A549 treated with CORT108297 at 1 μM for 4 hours (cell line): Measurements from ENCODE around the gene SHOC2. TPM values are rescaled to one million over a fixed set of nuclear protein-coding genes. Genes with fewer than 3 reads are reported as not detected.

Experiments
- total RNA-seq: library from RNA; stranded (reverse); fragments of 200-300 nt; extraction: Qiagen RNA extraction; gene quantifications from 5 replicates; pipeline ENCODE4 v1.2.3, GENCODE V29; 2022

Gene SHOC2
- 14.4 to 24.1 TPM (median 17.5 TPM) in 5 replicates for total RNA-seq

DNA sequence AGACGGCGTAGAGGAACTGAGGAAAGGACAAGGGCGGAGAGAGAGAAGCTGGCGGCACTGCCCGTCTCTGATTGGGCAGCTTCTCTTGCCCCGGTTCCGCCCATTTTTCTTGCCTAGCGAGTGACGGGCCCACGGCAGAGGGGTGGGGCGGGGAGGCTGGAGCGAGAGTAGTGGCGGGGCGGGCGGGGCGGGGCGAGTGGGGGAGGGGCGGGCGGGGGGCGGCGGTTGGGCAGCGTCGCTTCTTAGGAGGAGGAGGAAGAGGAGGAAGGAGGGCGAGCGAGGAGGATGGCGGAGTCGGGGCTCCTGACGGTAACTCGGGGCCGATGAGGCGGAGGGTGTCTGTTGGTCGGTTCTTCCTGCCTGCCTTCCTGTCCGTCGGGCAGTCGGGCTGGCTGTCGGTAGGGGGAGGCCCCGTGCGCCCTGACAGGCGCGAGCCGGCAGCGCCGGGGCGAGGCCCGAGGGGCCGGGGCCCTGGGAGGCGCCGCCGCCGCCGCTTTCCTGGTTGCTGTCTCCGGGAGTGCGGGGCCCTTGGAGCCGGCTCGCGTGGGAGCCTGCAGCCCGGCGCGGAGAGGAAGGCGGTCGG is at the start of gene SHOC2:
Gene SHOC2, plus strand, starts transcription at position 256 of the 583 bp plus-strand sequence. CDS start 44,755 bp downstream, outside the sequence.

DNA sequence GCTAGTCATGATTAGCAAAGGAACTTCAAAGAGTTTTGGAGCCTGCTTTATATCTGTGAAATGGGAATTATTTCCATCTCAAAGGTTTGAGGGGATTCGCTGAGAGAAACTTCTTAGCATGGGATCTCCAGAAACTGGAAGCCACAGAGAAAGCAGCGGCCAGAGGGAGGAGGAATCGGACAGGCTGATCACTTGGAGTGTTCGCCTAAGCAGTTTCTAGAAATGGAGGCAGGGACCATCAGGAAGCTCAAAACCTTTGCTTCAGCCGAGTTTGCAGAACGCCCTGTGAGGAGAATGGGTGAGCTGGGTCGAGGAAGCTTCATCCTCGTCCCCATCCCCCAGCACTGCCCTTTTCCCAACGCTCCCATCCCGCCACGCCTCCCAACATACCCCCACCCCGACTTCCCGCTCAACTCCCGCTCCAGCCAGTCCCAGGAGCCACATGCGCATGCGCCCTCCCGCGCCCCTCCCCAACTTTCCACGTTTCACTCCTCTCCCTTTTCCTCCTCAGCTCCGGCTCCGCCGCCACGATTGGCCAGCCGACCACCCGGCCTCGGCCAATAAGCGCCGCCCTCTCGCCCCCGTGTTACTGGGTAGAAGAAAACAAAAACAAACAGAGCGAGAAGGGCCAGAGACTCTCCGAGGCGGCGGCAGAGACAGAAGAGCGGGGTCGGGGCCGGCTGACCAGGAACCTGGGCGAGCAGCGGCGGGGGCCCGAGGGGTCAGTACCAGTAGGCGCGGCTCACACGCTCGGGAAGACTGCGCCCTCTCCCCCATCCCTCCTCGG is 47.9 kb upstream of the SHOC2 start, which contains the start of gene PDCD4:
Gene PDCD4, plus strand, starts transcription at position 631 of the 787 bp plus-strand sequence. CDS start 4,100 bp downstream, outside the sequence.

GRCh38 chr10:110918643-110919348 is 608 bp upstream of the SHOC2 start, which contains the start of gene BBIP1:
TSS of gene BBIP1 (minus strand) at chr10:110919180. CDS start at chr10:110918157, 1,023 bp downstream.

Other genes with a start within 250 kb of the SHOC2 start
- gene PDCD4, start 47.7 kb upstream of the SHOC2 start, total RNA-seq, result 28.9 to 35.0 TPM (median 29.4 TPM) in 5 replicates
- 31.0 to 44.9 TPM (median 34.7 TPM) in 5 replicates for gene BBIP1, start 424 bp upstream of the SHOC2 start, total RNA-seq
- gene ADRA2A, start 157.4 kb downstream of the SHOC2 start, total RNA-seq, result 0.02 to 0.05 TPM (median 0.03 TPM) in 4 of 5 replicates, not detected in the other